Natural killer cell (primary cell): ENCODE data around the gene PIEZO1. TPM values are rescaled to one million over a fixed set of nuclear protein-coding genes. Genes with fewer than 3 reads are reported as not detected.
A peak's percentile ranks its signal among the peaks of the same experiment; 100 is the strongest.

Experiments used
- ATAC-seq, 3 donors: fragments of 150-1000 bp in 2 of 3; fragments of 200-7000 bp in 1 of 3; cut with Tn5 transposase; 1 replicate in 1 of 3; 2 replicates in 2 of 3; pipeline ENCODE4 v1.10.0; 2021; ENCODE audit warnings: mild to moderate bottlenecking in 2 of 3, moderate library complexity in 2 of 3
- DNase-seq, 2 donors: peaks; one replicate each; pipeline versions ENCODE4 v3.0.0 to v3.0.0-alpha.2; 2013 to 2021; ENCODE audit warnings: mixed read lengths in 1 of 2
- H3K27ac ChIP-seq: one replicate; pipeline ENCODE4 v1.5.1; 2013; ENCODE audit warnings: mild to moderate bottlenecking, low read length
- H3K27me3 ChIP-seq: one replicate; pipeline ENCODE4 v1.6.1; 2013; ENCODE audit warnings: low read length; ENCODE audit not compliant: control insufficient read depth, insufficient read depth
- H3K36me3 ChIP-seq: one replicate; pipeline ENCODE4 v1.6.1; 2013; ENCODE audit warnings: low read length; ENCODE audit not compliant: control insufficient read depth, insufficient read depth
- H3K4me1 ChIP-seq: one replicate; pipeline ENCODE4 v1.6.1; 2013; ENCODE audit warnings: low read length; ENCODE audit not compliant: control insufficient read depth, insufficient read depth
- H3K4me3 ChIP-seq: one replicate; pipeline ENCODE4 v1.5.1; 2013; ENCODE audit warnings: low read length
- H3K9me3 ChIP-seq: one replicate; pipeline ENCODE4 v1.6.1; 2013; ENCODE audit warnings: low read length; ENCODE audit not compliant: control insufficient read depth, insufficient read depth
- H3K27ac Mint-ChIP-seq, 2 donors: one replicate each; pipeline ENCODE4 v1.8.0; 2022; ENCODE audit warnings: mild to moderate bottlenecking in 2 of 2, mixed read lengths in 2 of 2, moderate library complexity in 1 of 2
- H3K27me3 Mint-ChIP-seq, 2 donors: one replicate each; pipeline ENCODE4 v1.8.0; 2022; ENCODE audit warnings: low read depth in 2 of 2, mixed read lengths in 2 of 2
- H3K36me3 Mint-ChIP-seq: one replicate; pipeline ENCODE4 v1.8.0; 2022; ENCODE audit warnings: mixed read lengths
- H3K4me1 Mint-ChIP-seq, 2 donors: one replicate each; pipeline ENCODE4 v1.8.0; 2022; ENCODE audit warnings: mixed read lengths in 2 of 2
- H3K4me3 Mint-ChIP-seq: one replicate; pipeline ENCODE4 v1.8.0; 2022; ENCODE audit warnings: mild to moderate bottlenecking, moderate library complexity, mixed read lengths
- H3K9me3 Mint-ChIP-seq, 2 donors: one replicate each; pipeline ENCODE4 v1.8.0; 2022; ENCODE audit warnings: mixed read lengths in 2 of 2
- CTCF ChIP-seq: fragments of 200-600 bp; IDR thresholded peaks from one replicate; pipeline ENCODE4 v1.8.0; 2022; ENCODE audit warnings: antibody characterized with exemption
- WGBS: methylation state at CpG from one replicate; pipeline ENCODE4 v1.1.7; 2013; ENCODE audit warnings: missing lambda C conversion rate; ENCODE audit not compliant: insufficient coverage; 5-methylcytosine and 5-hydroxymethylcytosine counted together
- intact Hi-C: fragments of 100-400 bp; cut with micrococcal nuclease; formaldehyde crosslinking; loops from one replicate; pipeline ENCODE4 v1.14.2; 2022
- total RNA-seq, 4 donors: library from RNA; stranded (reverse); fragments of 120-200 nt in 1 of 4; gene quantifications; one replicate each; pipeline versions ENCODE4 v1.2.3 to v1.2.4, GENCODE V29; 2013 to 2022

Gene PIEZO1
- total RNA-seq, 3 donors from 2014 or later (not counting 1 experiment from before 2014, with no cell fraction given): 172 to 197 (median 183) TPM

GRCh38 chr16:88684569-88685155 is 100.4 kb downstream of the PIEZO1 start:
- H3K4me3 Mint-ChIP-seq: peak overlapping the region; percentile 55
- no peak overlapping the region for H3K27ac ChIP-seq
- TF ChIP-seq CTCF: no peak
- 88% methylated on average over 15 of the region's 15 CpGs for WGBS
- H3K36me3 ChIP-seq: peaks cover 6% of the 10 kb centered on the region
- ATAC-seq (no peak), DNase-seq (no peak)
- H3K4me1 Mint-ChIP-seq: peaks cover 7 to 35% of the 10 kb centered on the region in 2 donors
- no peaks in the 10 kb centered on the region for H3K9me3 Mint-ChIP-seq
- no peaks in the 10 kb centered on the region for H3K36me3 Mint-ChIP-seq
- no peaks in the 10 kb centered on the region for H3K27me3 ChIP-seq
- H3K9me3 ChIP-seq: no peaks in the 10 kb centered on the region
- intact Hi-C loops: loop anchor here (2.0 to 5.0 kb wide), 2 partner anchors 32 to 47 kb away; partner anchors contain the start of gene IL17C
- peaks cover 50% of the 10 kb centered on the region for H3K4me1 ChIP-seq
- H3K27ac Mint-ChIP-seq: peak overlapping the region; percentile 36 to 73
- H3K4me3 ChIP-seq: no peak overlapping the region
- no peaks in the 10 kb centered on the region for H3K27me3 Mint-ChIP-seq

GRCh38 chr16:88681709-88682451 is 103.1 kb downstream of the PIEZO1 start:
- peak in 1 of 2 donors; percentile 73 for DNase-seq
- peak; percentile 16 to 56 (median 17) for ATAC-seq
- Histone ChIP-seq H3K27ac (peak overlapping the region; percentile 69), H3K4me1 (peaks cover 47% of the 10 kb centered on the region), H3K27me3 (no peaks in the 10 kb centered on the region), H3K9me3 (no peaks in the 10 kb centered on the region), H3K36me3 (peaks cover 26% of the 10 kb centered on the region), H3K4me3 (no peak overlapping the region)
- WGBS: 20% methylated on average over 21 of the region's 21 CpGs
- TF ChIP-seq CTCF: no peak
- intact Hi-C loops: no loop called here
- Mint-ChIP-seq H3K9me3 (no peaks in the 10 kb centered on the region), H3K36me3 (no peaks in the 10 kb centered on the region), H3K4me3 (peak overlapping the region; percentile 18), H3K4me1 (peaks cover 7 to 35% of the 10 kb centered on the region in 2 donors), H3K27ac (peak overlapping the region; percentile 82 to 84), H3K27me3 (no peaks in the 10 kb centered on the region)

- Mint-ChIP-seq H3K27ac (peak overlapping the region; percentile 82 to 84), H3K36me3 (no peaks in the 10 kb centered on the region), H3K9me3 (no peaks in the 10 kb centered on the region), H3K27me3 (no peaks in the 10 kb centered on the region), H3K4me1 (peaks cover 7 to 35% of the 10 kb centered on the region in 2 donors), H3K4me3 (peak overlapping the region; percentile 67)
- 65% methylated on average over 31 of the region's 31 CpGs for WGBS
- ATAC-seq: peak in 1 of 3 donors; percentile 38
- no peak for TF ChIP-seq CTCF
- peaks cover 26% of the 10 kb centered on the region for H3K36me3 ChIP-seq
- peak overlapping the region; percentile 69 for H3K27ac ChIP-seq
- H3K27me3 ChIP-seq: no peaks in the 10 kb centered on the region
- H3K9me3 ChIP-seq: no peaks in the 10 kb centered on the region
- peak in 1 of 2 donors; percentile 70 for DNase-seq
- intact Hi-C loops: no loop called here
- H3K4me1 ChIP-seq: peaks cover 43% of the 10 kb centered on the region
- no peak overlapping the region for H3K4me3 ChIP-seq
Observed at GRCh38 chr16:88681084-88681680, 103.8 kb downstream of the PIEZO1 start.
